COLO668 (cell line): ENCODE measurements around the gene TANC2.

Experiments used
- DNase-seq: peaks from one replicate; lab custom pipeline; 2025; ENCODE audit not compliant: unreplicated experiment; lab: John Stamatoyannopoulos, UW

TANC2 gene

GRCh38 chr17:62965686-62966425 lies at the start of gene TANC2:
TSS of gene TANC2 (plus strand) at chr17:62966235. CDS start at chr17:63009560, 43,325 bp downstream.
- peak; percentile 85 for DNase-seq

- no peak for DNase-seq
Observed at GRCh38 chr17:62916684-62917571, 49.1 kb upstream of the TANC2 start.

GRCh38 chr17:62919388-62919787 lies 46.6 kb upstream of the TANC2 start:
- no peak for DNase-seq

- no peak for DNase-seq
Observed at GRCh38 chr17:62920300-62920699, 45.7 kb upstream of the TANC2 start.

- DNase-seq, result no peak
Observed at GRCh38 chr17:62921817-62922216, 44.2 kb upstream of the TANC2 start.

GRCh38 chr17:62923258-62924150 lies 42.5 kb upstream of the TANC2 start:
- no peak for DNase-seq

- DNase-seq, result no peak
Observed at GRCh38 chr17:62925267-62925836, 40.7 kb upstream of the TANC2 start.

- DNase-seq, result no peak
Observed at GRCh38 chr17:62927083-62927482, 39.0 kb upstream of the TANC2 start.

GRCh38 chr17:62929320-62929719 lies 36.7 kb upstream of the TANC2 start:
- DNase-seq, result no peak

- DNase-seq, result no peak
Observed at GRCh38 chr17:62931101-62931500, 34.9 kb upstream of the TANC2 start.

- peak; percentile 6 for DNase-seq
Observed at GRCh38 chr17:62933501-62934385, 32.3 kb upstream of the TANC2 start.

- DNase-seq, result no peak
Observed at GRCh38 chr17:62935098-62935497, 30.9 kb upstream of the TANC2 start.

GRCh38 chr17:62935523-62935922 lies 30.5 kb upstream of the TANC2 start:
- DNase-seq, result no peak

GRCh38 chr17:62937606-62938005 lies 28.4 kb upstream of the TANC2 start:
- DNase-seq, result no peak

GRCh38 chr17:62941358-62941991 lies 24.6 kb upstream of the TANC2 start:
- no peak for DNase-seq

- DNase-seq, result no peak
Observed at GRCh38 chr17:62948370-62948769, 17.7 kb upstream of the TANC2 start.

GRCh38 chr17:62949036-62949435 lies 17.0 kb upstream of the TANC2 start:
- no peak for DNase-seq

- no peak for DNase-seq
Observed at GRCh38 chr17:62950067-62950466, 16.0 kb upstream of the TANC2 start.

GRCh38 chr17:62955841-62956352 lies 10.1 kb upstream of the TANC2 start:
- no peak for DNase-seq
